IMR-90 (cell line): ENCODE results near the gene ADGRB3. TPM values are rescaled to one million over a fixed set of nuclear protein-coding genes. Genes with fewer than 3 reads are reported as not detected.

Experiments used
- ATAC-seq: fragments of 200-7000 bp; cut with Tn5 transposase; 2 replicates; pipeline ENCODE4 v1.9.1; 2020; ENCODE audit warnings: low read depth, mild to moderate bottlenecking, moderate library complexity
- BruUV-seq: library from RNA; stranded (reverse); fragments of 400-500 nt; replicated peaks from 2 replicates; lab custom pipeline; 2021; lab: Mats Ljungman, UMichigan
- CTCF ChIA-PET: fragments of 300-600 bp; formaldehyde crosslinking; extraction: SDS; loops from one replicate; lab custom pipeline; 2021; ENCODE audit warnings: antibody characterized with exemption; lab: Yijun Ruan, JAX
- POLR2A ChIA-PET: fragments of 300-600 bp; sonication (Branson Sonifier 250); formaldehyde crosslinking; loops from one replicate; lab custom pipeline; 2022; ENCODE audit warnings: antibody characterized with exemption; ENCODE audit not compliant: unreplicated experiment; lab: Charles Lee
- DNase-seq: peaks from one replicate; pipeline ENCODE4 v3.0.0; 2013
- H2AFZ ChIP-seq: replicated peaks from 2 replicates; pipeline ENCODE3; 2013; ENCODE audit warnings: low read length, mild to moderate bottlenecking; ENCODE audit not compliant: poor library complexity
- H2AK5ac ChIP-seq: 2 replicates; pipeline ENCODE4 v1.6.1; 2013; ENCODE audit warnings: low read depth, low read length, inconsistent platforms
- H2AK9ac ChIP-seq: replicated peaks from 2 replicates; pipeline ENCODE3; 2013; ENCODE audit warnings: mild to moderate bottlenecking, low read depth, low read length, moderate library complexity; ENCODE audit not compliant: poor library complexity
- H2BK120ac ChIP-seq: 2 replicates; pipeline ENCODE4 v1.6.1; 2013; ENCODE audit warnings: low read depth, low read length, inconsistent platforms
- H2BK15ac ChIP-seq: 3 replicates; pipeline ENCODE4 v1.6.1; 2013; ENCODE audit warnings: low read depth, low read length, inconsistent platforms
- H2BK20ac ChIP-seq: 2 replicates; pipeline ENCODE4 v1.6.1; 2013; ENCODE audit warnings: low read depth, mild to moderate bottlenecking, inconsistent platforms, low read length, moderate library complexity
- H2BK5ac ChIP-seq: 2 replicates; pipeline ENCODE4 v1.6.1; 2013; ENCODE audit warnings: mild to moderate bottlenecking, low read depth, low read length, inconsistent platforms; ENCODE audit not compliant: poor library complexity, severe bottlenecking
- H3K14ac ChIP-seq: replicated peaks from 2 replicates; pipeline ENCODE4 v1.6.1; 2013; ENCODE audit warnings: low read depth, low read length, inconsistent platforms
- H3K18ac ChIP-seq: 2 replicates; pipeline ENCODE4 v1.6.1; 2013; ENCODE audit warnings: low read depth, low read length, control low read depth
- H3K23ac ChIP-seq: 2 replicates; pipeline ENCODE4 v1.6.1; 2013; ENCODE audit warnings: low read depth, low read length, inconsistent platforms
- H3K27ac ChIP-seq: 2 replicates; pipeline ENCODE4 v1.5.1; 2013; ENCODE audit warnings: mild to moderate bottlenecking, control low read depth, low read length; ENCODE audit not compliant: insufficient read depth
- H3K27me3 ChIP-seq: 2 replicates; pipeline ENCODE4 v1.6.1; 2013; ENCODE audit warnings: low read length; ENCODE audit not compliant: control insufficient read depth, insufficient read depth
- H3K36me3 ChIP-seq: 2 replicates; pipeline ENCODE4 v1.6.1; 2013; ENCODE audit warnings: low read length, mixed read lengths; ENCODE audit not compliant: control insufficient read depth, insufficient read depth
- H3K4ac ChIP-seq: 2 replicates; pipeline ENCODE4 v1.6.1; 2013; ENCODE audit warnings: low read depth, low read length, inconsistent platforms
- H3K4me1 ChIP-seq: 2 replicates; pipeline ENCODE4 v1.6.1; 2013; ENCODE audit warnings: low read length, mixed read lengths; ENCODE audit not compliant: control insufficient read depth, insufficient read depth
- H3K4me2 ChIP-seq: 2 replicates; pipeline ENCODE4 v1.6.1; 2013; ENCODE audit warnings: low read depth, mild to moderate bottlenecking, control low read depth, low read length, moderate library complexity
- H3K4me3 ChIP-seq: 2 replicates; pipeline ENCODE4 v1.5.1; 2013; ENCODE audit warnings: low read depth, mild to moderate bottlenecking, control low read depth, low read length, moderate library complexity; ENCODE audit not compliant: insufficient read depth
- H3K56ac ChIP-seq: 2 replicates; pipeline ENCODE4 v1.6.1; 2013; ENCODE audit warnings: low read length, inconsistent platforms; ENCODE audit not compliant: insufficient read depth; ENCODE audit errors: extremely low read depth
- H3K79me1 ChIP-seq, 2 experiments: 2 replicates each; pipeline ENCODE4 v1.6.1; 2013; ENCODE audit warnings: low read length in 2 of 2, inconsistent platforms in 1 of 2, low read depth in 1 of 2
- H3K9ac ChIP-seq: 2 replicates; pipeline ENCODE4 v1.6.1; 2013; ENCODE audit warnings: low read depth, low read length, control low read depth
- H3K9me1 ChIP-seq: 2 replicates; pipeline ENCODE4 v1.6.1; 2013; ENCODE audit warnings: low read length, inconsistent platforms; ENCODE audit not compliant: insufficient read depth
- H3K9me3 ChIP-seq: 2 replicates; pipeline ENCODE4 v1.6.1; 2013; ENCODE audit warnings: low read length; ENCODE audit not compliant: control insufficient read depth, insufficient read depth
- H4K20me1 ChIP-seq: 2 replicates; pipeline ENCODE4 v1.6.1; 2013; ENCODE audit warnings: low read length, inconsistent platforms; ENCODE audit not compliant: insufficient read depth
- H4K5ac ChIP-seq: 2 replicates; pipeline ENCODE4 v1.6.1; 2013; ENCODE audit warnings: mild to moderate bottlenecking, low read depth, low read length, control low read depth
- H4K8ac ChIP-seq, 2 experiments: 2 replicates each; pipeline ENCODE4 v1.6.1; 2013; ENCODE audit warnings: low read depth in 2 of 2, low read length in 2 of 2, control low read depth in 1 of 2, inconsistent platforms in 1 of 2
- H4K91ac ChIP-seq: 2 replicates; pipeline ENCODE4 v1.6.1; 2013; ENCODE audit warnings: low read depth, low read length, inconsistent platforms; ENCODE audit not compliant: insufficient read depth
- MAZ ChIP-seq: IDR thresholded peaks from 2 replicates; pipeline ENCODE4 v1.6.1; 2012; ENCODE audit warnings: low read depth, mild to moderate bottlenecking, low read length, improper control_type of control experiment, moderate library complexity, borderline replicate concordance
- RFX5 ChIP-seq: IDR thresholded peaks from 2 replicates; pipeline ENCODE4 v1.8.0; 2012; ENCODE audit warnings: low read depth, mild to moderate bottlenecking, low read length, moderate library complexity
- USF2 ChIP-seq: fragments of 150-350 bp; IDR thresholded peaks from 2 replicates; pipeline ENCODE4 v1.6.1; 2017; ENCODE audit warnings: mild to moderate bottlenecking, antibody characterized with exemption, low read length, low read depth
- dilution Hi-C: fragments of 300-500 bp; cut with HindIII; formaldehyde crosslinking; loops from one replicate; pipeline ENCODE4 v1.14.3; 2018; ENCODE audit warnings: low sequenced_read_pairs; ENCODE audit not compliant: unreplicated experiment
- in situ Hi-C: fragments of 300-500 bp; cut with MboI; formaldehyde crosslinking; loops from 3 replicates; pipeline ENCODE4 v1.14.3; 2019; ENCODE audit warnings: low sequenced_read_pairs, inconsistent platforms, mixed read lengths
- intact Hi-C: fragments of 100-400 bp; cut with micrococcal nuclease; formaldehyde crosslinking; loops from 2 replicates; pipeline ENCODE4 v1.10.0; 2022
- polyA plus RNA-seq, 3 experiments: library from polyadenylated mRNA; depleted of rRNA; stranded (reverse); fragments of >200 nt; gene quantifications; 2 replicates each; pipeline ENCODE4 v1.2.3, GENCODE V29; 2012; ENCODE audit warnings: low replicate concordance in 1 of 3
- total RNA-seq: library from RNA; depleted of rRNA; stranded (reverse); fragments of >200 nt; gene quantifications from 2 replicates; pipeline ENCODE4 v1.2.3, GENCODE V29; 2012

ADGRB3 gene
- total and polyA plus RNA-seq, 2 of the 4 experiments (the other 2 are of a cell fraction), result not detected

GRCh38 chr6:68891419-68891818 lies 256.3 kb downstream of the ADGRB3 start:
- H3K9me1 ChIP-seq, result no peaks in the 10 kb centered on the region
- DNase-seq (no peak), ATAC-seq (no peak)
- no TSS peak for BruUV-seq
- H3K79me1 ChIP-seq, result no peaks in the 10 kb centered on the region
- no peak overlapping the region for H4K5ac ChIP-seq
- H3K27ac ChIP-seq, result no peak overlapping the region
- CTCF ChIA-PET, result interaction anchor here (1.2 kb wide), 1 partner anchor 49 kb away, joined by 3 read pairs; no protein-coding TSS in a partner anchor
- dilution Hi-C loops (no loop called here), intact Hi-C loops (loop anchor here (10.0 kb wide), 1 partner anchor 843 kb away; no protein-coding TSS in a partner anchor), in situ Hi-C loops (no loop called here)
- no peaks in the 10 kb centered on the region for H4K20me1 ChIP-seq
- no peak overlapping the region for H2BK120ac ChIP-seq
- no peak overlapping the region for H2BK20ac ChIP-seq
- no peak overlapping the region for H3K9ac ChIP-seq
- H3K27me3 ChIP-seq, result no peaks in the 10 kb centered on the region
- H3K9me3 ChIP-seq, result no peaks in the 10 kb centered on the region
- no peak overlapping the region for H2AFZ ChIP-seq
- H3K23ac ChIP-seq, result no peak overlapping the region
- no peak overlapping the region for H2AK5ac ChIP-seq
- TF ChIP-seq RFX5 (no peak), MAZ (no peak), USF2 (no peak)
- no peaks in the 10 kb centered on the region for H3K36me3 ChIP-seq
- no peak overlapping the region for H3K4me2 ChIP-seq
- H2BK15ac ChIP-seq, result no peak overlapping the region
- no peak overlapping the region for H2BK5ac ChIP-seq
- no peak overlapping the region for H3K14ac ChIP-seq
- H3K18ac ChIP-seq, result no peak overlapping the region
- POLR2A ChIA-PET, result no interaction called here
- H3K4me1 ChIP-seq, result no peaks in the 10 kb centered on the region
- no peak overlapping the region for H4K8ac ChIP-seq
- H3K4ac ChIP-seq, result no peak overlapping the region
- no peak overlapping the region for H3K4me3 ChIP-seq
- no peak overlapping the region for H2AK9ac ChIP-seq
- H4K91ac ChIP-seq, result no peak overlapping the region
- H3K56ac ChIP-seq, result no peak overlapping the region
